ENCODE data around the gene FCGR3A.
"Not testable (repeated sequence)": the region's sequence is repeated elsewhere in the genome, so short reads cannot be mapped to it uniquely, and the experiment has no call there.

DNA sequence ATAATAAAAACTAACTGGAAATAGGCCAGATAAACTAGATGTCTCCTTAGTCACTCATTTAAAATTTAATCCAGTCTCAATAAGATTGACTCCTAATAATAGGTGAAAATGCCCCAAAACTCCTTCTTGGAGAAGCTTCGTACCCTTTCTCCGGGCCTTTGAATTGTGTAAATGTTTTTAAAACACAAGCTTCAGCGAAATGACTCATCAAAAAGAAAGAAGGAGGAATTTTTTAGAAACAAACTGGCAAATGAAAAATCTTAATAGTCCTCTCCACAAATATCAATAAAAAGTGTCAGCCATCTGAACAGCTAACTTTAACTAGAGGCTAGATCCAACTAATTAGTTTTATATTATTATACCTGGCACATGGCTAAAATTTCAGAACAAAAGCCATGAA, 47.5 kb upstream of the FCGR3A start:
- not testable (repeated sequence) for TF ChIP-seq BACH1 (IDR thresholded peaks at IDR 0.05; ENCODE audit: low read length); JUND (IDR thresholded peaks at IDR 0.05; ENCODE audit: low read length); SIX5 (IDR thresholded peaks at IDR 0.05; ENCODE audit: low read depth, low read length); RXRA (IDR thresholded peaks at IDR 0.05; ENCODE audit: insufficient read depth, low read depth, low read length)
- TF ChIP-seq, protein P1, sequence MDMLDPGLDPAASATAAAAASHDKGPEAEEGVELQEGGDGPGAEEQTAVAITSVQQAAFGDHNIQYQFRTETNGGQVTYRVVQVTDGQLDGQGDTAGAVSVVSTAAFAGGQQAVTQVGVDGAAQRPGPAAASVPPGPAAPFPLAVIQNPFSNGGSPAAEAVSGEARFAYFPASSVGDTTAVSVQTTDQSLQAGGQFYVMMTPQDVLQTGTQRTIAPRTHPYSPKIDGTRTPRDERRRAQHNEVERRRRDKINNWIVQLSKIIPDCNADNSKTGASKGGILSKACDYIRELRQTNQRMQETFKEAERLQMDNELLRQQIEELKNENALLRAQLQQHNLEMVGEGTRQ (IDR thresholded peaks at IDR 0.05; ENCODE audit: low read length): not testable (repeated sequence)
- TF ChIP-seq, protein P2, sequence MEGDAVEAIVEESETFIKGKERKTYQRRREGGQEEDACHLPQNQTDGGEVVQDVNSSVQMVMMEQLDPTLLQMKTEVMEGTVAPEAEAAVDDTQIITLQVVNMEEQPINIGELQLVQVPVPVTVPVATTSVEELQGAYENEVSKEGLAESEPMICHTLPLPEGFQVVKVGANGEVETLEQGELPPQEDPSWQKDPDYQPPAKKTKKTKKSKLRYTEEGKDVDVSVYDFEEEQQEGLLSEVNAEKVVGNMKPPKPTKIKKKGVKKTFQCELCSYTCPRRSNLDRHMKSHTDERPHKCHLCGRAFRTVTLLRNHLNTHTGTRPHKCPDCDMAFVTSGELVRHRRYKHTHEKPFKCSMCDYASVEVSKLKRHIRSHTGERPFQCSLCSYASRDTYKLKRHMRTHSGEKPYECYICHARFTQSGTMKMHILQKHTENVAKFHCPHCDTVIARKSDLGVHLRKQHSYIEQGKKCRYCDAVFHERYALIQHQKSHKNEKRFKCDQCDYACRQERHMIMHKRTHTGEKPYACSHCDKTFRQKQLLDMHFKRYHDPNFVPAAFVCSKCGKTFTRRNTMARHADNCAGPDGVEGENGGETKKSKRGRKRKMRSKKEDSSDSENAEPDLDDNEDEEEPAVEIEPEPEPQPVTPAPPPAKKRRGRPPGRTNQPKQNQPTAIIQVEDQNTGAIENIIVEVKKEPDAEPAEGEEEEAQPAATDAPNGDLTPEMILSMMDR (IDR thresholded peaks at IDR 0.05; ENCODE audit: control extremely low read depth in 1 of 3, insufficient read depth in 1 of 3, low read depth in 1 of 3, low read length in 3 of 3): not testable (repeated sequence)

All from H1 (cell line).